GM12872 (cell line): Measurements from ENCODE around the gene TMEM218.

ENCODE experiments used
- CTCF ChIP-seq: IDR thresholded peaks from 3 replicates; pipeline ENCODE4 v1.5.1; 2011; ENCODE audit warnings: low read depth, mild to moderate bottlenecking, low read length, moderate library complexity; ENCODE audit not compliant: insufficient read depth

Gene TMEM218

DNA sequence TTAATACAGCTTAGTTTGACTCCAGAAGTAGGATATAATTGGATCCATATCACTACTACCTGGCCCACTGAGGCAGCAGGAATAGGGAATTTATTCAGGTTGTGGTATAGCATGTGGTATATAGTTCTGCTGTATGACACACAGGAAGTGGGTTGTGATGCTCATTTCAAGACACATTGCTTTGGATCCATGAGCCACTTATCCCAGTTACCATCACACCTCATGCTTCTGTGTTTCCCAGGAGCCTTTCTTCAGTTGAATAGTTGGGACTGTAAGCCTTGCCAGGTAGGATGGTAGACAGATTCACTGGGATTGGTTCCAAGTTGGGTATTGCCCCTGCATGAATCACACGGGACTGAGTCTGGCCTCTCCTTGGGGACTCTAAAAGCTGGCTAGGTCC lies 58.3 kb downstream of the TMEM218 start:
- TF ChIP-seq CTCF = no peak

- no peak for TF ChIP-seq CTCF
Measured at GRCh38 chr11:125052047-125052446, 59.4 kb downstream of the TMEM218 start.

DNA sequence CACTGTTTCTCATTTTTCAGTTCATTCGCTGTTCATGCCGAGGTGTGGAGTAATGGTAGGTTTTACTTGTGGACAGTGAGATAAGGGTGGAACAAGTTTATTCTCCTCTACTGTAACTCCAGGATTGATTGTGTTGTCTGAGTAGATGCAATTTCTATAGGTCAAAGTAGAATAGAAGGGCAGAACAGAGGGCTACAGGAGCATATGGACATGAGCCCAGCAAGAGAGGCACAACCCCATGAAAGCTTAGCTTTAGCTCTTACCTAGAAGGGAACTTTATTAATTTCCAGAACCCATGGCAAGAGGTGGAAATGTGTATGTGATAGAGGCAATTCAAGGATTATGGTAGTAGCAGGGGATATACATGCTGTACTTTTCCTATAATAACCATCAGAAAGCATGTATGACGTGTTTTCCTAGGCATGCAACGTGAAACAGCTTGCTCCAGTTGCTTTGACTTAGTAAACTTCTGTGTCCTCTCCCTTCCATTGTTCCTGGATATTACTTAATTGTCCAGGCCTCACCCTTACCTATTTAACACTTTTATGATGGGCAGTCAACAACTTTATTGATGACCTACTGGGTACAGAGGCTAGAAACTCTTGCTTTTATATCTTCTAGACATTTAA lies 62.1 kb downstream of the TMEM218 start:
- TF ChIP-seq CTCF = no peak
